Loucy (cell line): ENCODE measurements around the gene PCDHGC4.
A peak's percentile ranks its signal among the peaks of the same experiment; 100 is the strongest.

Experiments
- CTCF ChIP-seq: fragments of 200-600 bp; sonication (generic); conservative IDR thresholded peaks from 2 replicates; pipeline ENCODE4 v1.5.1; 2014; ENCODE audit warnings: mild to moderate bottlenecking, antibody characterized with exemption, low read length
- EZH2phosphoT487 ChIP-seq: fragments of 200-600 bp; IDR thresholded peaks from 2 replicates; pipeline ENCODE4 v1.6.1; 2018; ENCODE audit warnings: antibody characterized with exemption, mild to moderate bottlenecking, moderate library complexity, borderline replicate concordance

- peak; percentile 84 for TF ChIP-seq CTCF
- TF ChIP-seq EZH2phosphoT487: no peak
Measured at GRCh38 chr5:141512390-141512910, 27.6 kb downstream of the PCDHGC4 start.
